GM20000 (cell line): Measurements from ENCODE around the gene TGM2.

Experiments
- DNase-seq: peaks from one replicate; pipeline ENCODE4 v3.0.0; 2012; ENCODE audit warnings: low spot score
- TF ChIP-seq, protein P1 (sequence below): IDR thresholded peaks from 2 replicates; pipeline ENCODE4 v1.5.1; 2012; ENCODE audit warnings: mild to moderate bottlenecking, control low read depth; ENCODE audit errors: extremely low read depth, missing control alignments

Gene TGM2

GRCh38 chr20:38165966-38166702 lies 1.1 kb upstream of the TGM2 start:
- DNase-seq = no peak
- TF ChIP-seq, protein P1, sequence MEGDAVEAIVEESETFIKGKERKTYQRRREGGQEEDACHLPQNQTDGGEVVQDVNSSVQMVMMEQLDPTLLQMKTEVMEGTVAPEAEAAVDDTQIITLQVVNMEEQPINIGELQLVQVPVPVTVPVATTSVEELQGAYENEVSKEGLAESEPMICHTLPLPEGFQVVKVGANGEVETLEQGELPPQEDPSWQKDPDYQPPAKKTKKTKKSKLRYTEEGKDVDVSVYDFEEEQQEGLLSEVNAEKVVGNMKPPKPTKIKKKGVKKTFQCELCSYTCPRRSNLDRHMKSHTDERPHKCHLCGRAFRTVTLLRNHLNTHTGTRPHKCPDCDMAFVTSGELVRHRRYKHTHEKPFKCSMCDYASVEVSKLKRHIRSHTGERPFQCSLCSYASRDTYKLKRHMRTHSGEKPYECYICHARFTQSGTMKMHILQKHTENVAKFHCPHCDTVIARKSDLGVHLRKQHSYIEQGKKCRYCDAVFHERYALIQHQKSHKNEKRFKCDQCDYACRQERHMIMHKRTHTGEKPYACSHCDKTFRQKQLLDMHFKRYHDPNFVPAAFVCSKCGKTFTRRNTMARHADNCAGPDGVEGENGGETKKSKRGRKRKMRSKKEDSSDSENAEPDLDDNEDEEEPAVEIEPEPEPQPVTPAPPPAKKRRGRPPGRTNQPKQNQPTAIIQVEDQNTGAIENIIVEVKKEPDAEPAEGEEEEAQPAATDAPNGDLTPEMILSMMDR = no peak

GRCh38 chr20:38164624-38165088 lies 414 bp downstream of the TGM2 start:
- DNase-seq = no peak
- TF ChIP-seq, protein P1 = no peak

GRCh38 chr20:38164069-38164468 lies 1.0 kb downstream of the TGM2 start:
- no peak for DNase-seq
- TF ChIP-seq, protein P1 = no peak

- TF ChIP-seq, protein P1 = no peak
- DNase-seq = no peak
Measured at GRCh38 chr20:38162878-38163875, 1.9 kb downstream of the TGM2 start.

DNA sequence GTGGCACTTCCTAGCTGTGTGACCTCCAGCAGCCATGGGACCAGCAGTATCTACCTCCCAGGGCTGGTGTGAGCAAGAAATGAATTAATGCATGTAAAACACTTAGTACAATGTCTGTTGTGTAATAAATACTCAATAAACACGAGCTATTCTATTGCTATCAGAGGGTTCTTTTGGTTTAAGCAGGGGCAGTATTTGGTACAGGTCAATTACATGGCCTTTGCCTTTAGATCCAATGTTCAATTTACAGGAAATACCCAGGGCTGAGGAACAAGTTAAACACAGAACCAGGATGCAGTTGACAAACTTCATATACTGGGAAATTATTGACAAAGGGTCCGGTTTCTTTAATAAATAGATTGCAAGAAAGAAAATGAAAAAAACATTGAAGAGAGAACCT lies 2.9 kb downstream of the TGM2 start:
- TF ChIP-seq, protein P1 = no peak
- DNase-seq = no peak

GRCh38 chr20:38161412-38161774 lies 3.7 kb downstream of the TGM2 start:
- TF ChIP-seq, protein P1 = no peak
- no peak for DNase-seq
